NK-92 (cell line): ENCODE data around the gene NACC1.

Source experiments
- DNase-seq: peaks from one replicate; lab custom pipeline; 2025; ENCODE audit not compliant: unreplicated experiment; lab: John Stamatoyannopoulos, UW

NACC1 gene

GRCh38 chr19:13087795-13088537 is 30.1 kb upstream of the NACC1 start:
- no peak for DNase-seq

DNA sequence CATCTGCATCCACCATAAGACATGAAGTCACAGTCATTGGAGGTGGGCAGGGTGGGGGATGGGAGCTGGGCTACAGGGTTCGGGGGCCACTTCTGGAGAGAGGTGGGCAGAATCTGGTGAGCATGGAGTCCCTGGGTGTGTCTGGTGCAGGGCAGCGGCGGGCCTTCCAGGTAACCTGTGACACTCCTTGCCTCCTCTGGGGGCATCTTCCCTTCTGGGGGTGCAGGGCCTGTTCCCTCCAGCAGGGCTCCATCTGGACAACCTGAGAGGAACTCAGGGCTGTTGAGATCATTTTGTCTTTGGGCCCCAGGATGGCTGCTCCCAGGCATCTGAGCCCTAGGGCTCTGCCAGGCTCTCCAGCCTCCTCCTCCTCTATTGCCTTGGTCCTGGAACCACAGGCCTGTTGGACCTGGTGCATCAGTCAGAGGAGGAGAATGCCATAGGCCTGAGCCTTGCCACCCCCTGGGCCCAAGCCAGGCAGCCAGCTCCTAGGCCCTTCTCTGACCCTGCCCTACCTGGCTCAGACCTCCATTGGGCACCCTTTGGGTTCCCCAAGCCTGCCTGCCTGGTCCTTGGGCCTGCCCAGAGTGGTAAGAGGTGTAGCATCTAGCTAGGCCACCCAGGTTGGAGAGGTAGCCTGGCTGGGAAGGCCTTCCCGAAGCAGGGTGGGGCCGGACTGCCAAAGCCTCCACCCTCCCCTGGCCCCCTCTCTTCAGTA is 28.8 kb upstream of the NACC1 start:
- DNase-seq: no peak

DNA sequence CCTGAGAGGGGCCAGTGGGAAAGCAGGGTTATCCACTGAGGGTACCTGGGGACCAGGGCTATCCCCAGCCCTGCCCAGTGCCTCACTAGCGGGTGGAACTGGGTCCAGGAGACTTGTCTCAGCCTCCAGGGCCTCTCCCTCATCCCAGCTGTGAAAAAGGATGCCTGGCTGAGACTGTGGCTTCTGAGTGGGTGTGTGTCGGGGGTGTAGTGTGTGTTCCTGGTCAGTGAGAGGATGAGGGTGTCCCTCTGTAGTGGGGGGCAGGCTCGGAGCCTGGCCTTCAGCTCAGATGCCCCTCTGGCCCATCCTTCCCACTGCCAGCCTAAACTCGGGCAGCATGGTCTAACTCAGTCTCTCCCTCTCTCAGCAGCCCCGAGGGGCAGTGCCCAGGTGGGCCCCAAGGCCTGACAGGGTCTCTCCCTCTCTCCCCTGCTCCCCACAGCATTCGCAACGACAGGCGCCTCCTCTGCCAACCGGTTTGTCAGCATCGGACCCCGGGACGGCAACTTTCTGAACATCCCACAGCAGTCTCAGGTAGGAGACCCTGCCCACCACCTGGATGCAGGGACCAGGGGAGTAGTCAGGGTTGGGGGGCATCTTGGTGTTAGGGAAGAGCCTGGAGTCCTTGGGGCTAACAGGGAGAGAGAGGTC is 28.1 kb upstream of the NACC1 start:
- no peak for DNase-seq

- no peak for DNase-seq
Measured at GRCh38 chr19:13090511-13091231, 27.4 kb upstream of the NACC1 start.

- DNase-seq: no peak
Measured at GRCh38 chr19:13091400-13092157, 26.5 kb upstream of the NACC1 start.

GRCh38 chr19:13092158-13092543 is 25.9 kb upstream of the NACC1 start:
- DNase-seq: no peak

DNA sequence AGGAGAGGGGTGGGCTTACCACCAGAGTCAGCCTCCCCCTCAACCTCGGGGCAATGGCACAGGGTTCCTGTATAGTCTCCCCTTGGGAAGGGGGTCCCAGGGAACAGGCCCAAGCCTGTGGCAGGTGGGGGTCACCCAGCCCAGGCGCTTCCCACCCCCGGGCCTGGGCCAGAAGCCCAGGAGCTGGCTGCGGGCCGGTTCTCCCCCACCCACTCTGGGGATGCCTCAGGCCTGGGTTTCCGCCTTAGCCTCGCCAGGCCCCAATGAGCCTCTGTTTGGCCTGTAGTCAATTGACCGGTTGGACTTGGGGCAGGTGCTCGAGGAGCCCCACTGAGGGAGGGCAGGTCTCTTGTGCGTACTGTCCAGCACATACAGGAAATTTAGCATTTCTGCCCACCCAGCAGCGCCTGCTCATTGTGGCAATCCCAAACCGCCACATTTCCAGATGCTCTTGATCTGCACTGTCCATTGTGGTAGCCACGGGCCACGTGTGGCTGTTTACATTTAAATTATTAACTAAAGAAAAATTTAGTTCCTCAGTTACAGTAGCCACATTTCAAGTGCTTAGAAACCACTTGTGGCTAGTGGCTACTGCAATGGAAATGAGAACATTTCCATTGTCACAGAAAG is 25.3 kb upstream of the NACC1 start:
- DNase-seq: no peak

GRCh38 chr19:13093407-13094105 is 24.5 kb upstream of the NACC1 start:
- DNase-seq: no peak

GRCh38 chr19:13094106-13094504 is 24.0 kb upstream of the NACC1 start:
- DNase-seq: no peak

- no peak for DNase-seq
Measured at GRCh38 chr19:13094771-13095392, 23.2 kb upstream of the NACC1 start.

- DNase-seq: no peak
Measured at GRCh38 chr19:13095393-13095784, 22.7 kb upstream of the NACC1 start.

DNA sequence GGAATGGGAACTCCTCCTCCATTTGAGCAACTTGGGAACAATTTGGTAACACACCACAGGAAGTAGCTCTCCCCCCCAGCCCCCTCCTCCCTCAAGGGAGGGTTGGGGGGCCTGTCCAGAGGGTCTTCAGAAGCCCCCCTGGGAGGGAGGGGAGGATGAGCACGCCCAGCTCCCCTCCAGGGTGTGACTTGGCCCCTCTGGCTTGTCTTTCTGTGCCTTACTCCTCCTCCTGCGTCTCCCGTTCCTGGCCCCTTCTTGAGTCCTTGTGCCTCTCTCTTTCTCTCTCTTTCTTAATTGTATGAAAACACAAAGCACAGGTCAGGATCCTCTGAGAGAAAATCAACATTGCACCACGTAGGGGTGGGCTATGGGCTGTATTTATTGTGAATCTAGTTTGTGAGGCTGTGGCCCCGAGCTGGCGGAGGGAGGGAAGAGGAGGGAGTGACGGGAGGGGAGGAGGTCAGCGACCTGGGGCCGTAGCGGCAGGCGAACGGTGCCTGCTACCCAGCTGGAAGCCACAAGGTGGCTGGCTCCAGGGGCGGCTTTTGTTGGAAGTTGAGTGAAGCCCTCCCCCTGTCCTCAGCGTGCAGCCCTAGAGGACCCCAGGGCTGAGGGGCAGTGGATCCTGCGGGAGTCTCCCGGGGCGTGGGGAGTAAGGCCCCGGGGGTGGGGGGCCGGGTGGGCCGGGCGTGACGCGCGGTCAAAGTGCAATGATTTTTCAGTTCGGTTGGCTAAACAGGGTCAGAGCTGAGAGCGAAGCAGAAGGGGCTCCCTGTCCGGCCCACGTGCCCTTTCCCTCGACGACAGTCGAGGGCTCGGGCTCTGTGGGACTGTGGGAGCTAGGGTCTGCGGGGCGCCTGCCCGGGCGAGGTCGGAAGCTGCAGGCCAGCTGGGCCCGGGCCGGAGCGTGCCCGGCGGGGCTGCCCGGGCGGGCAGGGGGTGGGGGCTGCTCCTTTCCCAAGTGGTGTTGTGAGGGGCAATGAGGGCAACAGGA is 21.8 kb upstream of the NACC1 start:
- DNase-seq: no peak

- DNase-seq: no peak
Measured at GRCh38 chr19:13097033-13097462, 21.0 kb upstream of the NACC1 start.

GRCh38 chr19:13097463-13098258 is 20.4 kb upstream of the NACC1 start:
- DNase-seq: no peak

- no peak for DNase-seq
Measured at GRCh38 chr19:13098277-13099072, 19.6 kb upstream of the NACC1 start.
